Measurements from ENCODE around the gene ATP13A5. TPM values are rescaled to one million over a fixed set of nuclear protein-coding genes. Genes with fewer than 3 reads are reported as not detected.
A peak's percentile ranks its signal among the peaks of the same experiment; 100 is the strongest.

The ATP13A5 gene
- total and polyA plus RNA-seq, 2 experiments from 2014 or later: not detected

- TF ChIP-seq REST (IDR thresholded peaks at IDR 0.05; ENCODE audit: unreplicated experiment) (no peak), ZNF331 (CRISPR knock-in tag; IDR thresholded peaks at IDR 0.05; ENCODE audit: low read depth) (no peak), ZNF114 (CRISPR knock-in tag; IDR thresholded peaks at IDR 0.05) (no peak), CREB1 (CRISPR knock-in tag; IDR thresholded peaks at IDR 0.05; ENCODE audit: low read depth) (no peak), ZNF462 (CRISPR knock-in tag; IDR thresholded peaks at IDR 0.05) (no peak), NANOG (IDR thresholded peaks at IDR 0.05; ENCODE audit: borderline replicate concordance) (no peak; the same call in 1 of the 2 replicates)
- Histone ChIP-seq H3K36me3 (ENCODE audit: insufficient read depth) (no peaks in the 10 kb centered on the region), H3F3A (replicated peaks; ENCODE audit: low read depth) (no peaks in the 10 kb centered on the region), H4K20me1 (replicated peaks; ENCODE audit: insufficient read depth) (no peaks in the 10 kb centered on the region), H2AFZ (peak overlapping the region; percentile 15; the same call in 1 of the 2 replicates), H3K27me3 (ENCODE audit: insufficient read depth) (no peaks in the 10 kb centered on the region), H3K4me3 (no peak overlapping the region), H3K79me2 (replicated peaks; ENCODE audit: insufficient read depth) (no peaks in the 10 kb centered on the region), H3K9me2 (ENCODE audit: insufficient read depth) (0 out of 2 replicates have a peak, but pooled peaks cover under 1% of the 10 kb centered on the region), H3K4me2 (peak overlapping the region; percentile 30), H3K4me1 (ENCODE audit: insufficient read depth) (peaks cover 49% of the 10 kb centered on the region), H3K27ac (ENCODE audit: low read depth) (peak overlapping the region; percentile 81)
- ATAC-seq (peak; percentile 59), DNase-seq (ENCODE audit: low spot score) (peak; percentile 73)
- Mint-ChIP-seq H3K36me3 (ENCODE audit: low read depth) (no peaks in the 10 kb centered on the region), H3K27me3 (ENCODE audit: insufficient read depth, low read depth, poor library complexity) (no peaks in the 10 kb centered on the region), H3K27ac (peak overlapping the region; percentile 96), H3K4me3 (0 out of 3 replicates have a peak overlapping the region, but pooled peaks have one; percentile 6), H3K4me1 (peaks cover 57% of the 10 kb centered on the region), H3K9me3 (peaks cover 1% of the 10 kb centered on the region; the same call in 1 of the 3 replicates)
Observed at GRCh38 chr3:193347521-193348501, 30.7 kb downstream of the ATP13A5 start.
